KMS-11 (cell line): ENCODE measurements around the gene RAPGEF6.

ENCODE experiments used
- H2AFZ ChIP-seq: fragments of 200-600 bp; sonication (generic); 2 replicates; pipeline ENCODE4 v1.6.1; 2016; ENCODE audit warnings: antibody characterized with exemption, mixed run types, low read depth
- H3K27ac ChIP-seq: fragments of 200-600 bp; sonication (generic); 2 replicates; pipeline ENCODE4 v1.6.1; 2016; ENCODE audit warnings: mild to moderate bottlenecking, mixed run types
- H3K27me3 ChIP-seq: fragments of 200-600 bp; sonication (generic); 2 replicates; pipeline ENCODE4 v1.6.1; 2017; ENCODE audit warnings: mild to moderate bottlenecking, low read depth, mixed run types, moderate library complexity; ENCODE audit not compliant: insufficient read depth
- H3K36me3 ChIP-seq: fragments of 200-600 bp; sonication (generic); 2 replicates; pipeline ENCODE4 v1.6.1; 2017; ENCODE audit warnings: mild to moderate bottlenecking, mixed run types; ENCODE audit not compliant: insufficient read depth
- H3K4me1 ChIP-seq: fragments of 200-600 bp; sonication (generic); 2 replicates; pipeline ENCODE4 v1.6.1; 2016; ENCODE audit warnings: mild to moderate bottlenecking, low read depth, mixed run types; ENCODE audit not compliant: poor library complexity, severe bottlenecking
- H3K4me2 ChIP-seq: fragments of 200-600 bp; sonication (generic); 2 replicates; pipeline ENCODE4 v1.7.0; 2016; ENCODE audit warnings: mild to moderate bottlenecking, mixed run types
- H3K4me3 ChIP-seq: fragments of 200-600 bp; sonication (generic); IDR thresholded peaks from 2 replicates; pipeline ENCODE4 v1.6.1; 2017; ENCODE audit warnings: low read depth, low read length, mixed read lengths; ENCODE audit not compliant: insufficient read depth
- H3K79me2 ChIP-seq: fragments of 200-600 bp; sonication (generic); 2 replicates; pipeline ENCODE4 v1.6.1; 2016; ENCODE audit warnings: low read depth, mixed run types; ENCODE audit not compliant: insufficient read depth
- H3K9ac ChIP-seq: fragments of 200-600 bp; sonication (generic); 2 replicates; pipeline ENCODE4 v1.6.1; 2016; ENCODE audit warnings: mild to moderate bottlenecking, mixed run types
- H4K20me1 ChIP-seq: fragments of 200-600 bp; sonication (generic); 2 replicates; pipeline ENCODE4 v1.6.1; 2016; ENCODE audit warnings: mild to moderate bottlenecking, mixed run types; ENCODE audit not compliant: insufficient read depth
- CTCF ChIP-seq: fragments of 200-600 bp; sonication (generic); conservative IDR thresholded peaks from 2 replicates; pipeline ENCODE4 v1.6.1; 2017; ENCODE audit warnings: low read depth, mild to moderate bottlenecking, antibody characterized with exemption, low read length, moderate library complexity, mixed read lengths

RAPGEF6 gene

GRCh38 chr5:131545845-131546244 is 89.2 kb downstream of the RAPGEF6 start:
- H3K4me2 ChIP-seq: no peak overlapping the region
- H3K79me2 ChIP-seq: no peaks in the 10 kb centered on the region
- H3K9ac ChIP-seq: no peak overlapping the region
- no peaks in the 10 kb centered on the region for H4K20me1 ChIP-seq
- TF ChIP-seq CTCF: no peak
- H3K27me3 ChIP-seq: no peaks in the 10 kb centered on the region
- no peaks in the 10 kb centered on the region for H3K36me3 ChIP-seq
- H3K4me3 ChIP-seq: no peak overlapping the region
- no peak overlapping the region for H3K27ac ChIP-seq
- no peaks in the 10 kb centered on the region for H3K4me1 ChIP-seq
- no peak overlapping the region for H2AFZ ChIP-seq

GRCh38 chr5:131542723-131543122 is 92.3 kb downstream of the RAPGEF6 start:
- Histone ChIP-seq H3K27ac (no peak overlapping the region), H3K9ac (no peak overlapping the region), H3K79me2 (no peaks in the 10 kb centered on the region), H3K36me3 (no peaks in the 10 kb centered on the region), H4K20me1 (no peaks in the 10 kb centered on the region), H3K4me3 (no peak overlapping the region), H2AFZ (no peak overlapping the region), H3K27me3 (no peaks in the 10 kb centered on the region), H3K4me1 (peaks cover 2% of the 10 kb centered on the region), H3K4me2 (no peak overlapping the region)
- TF ChIP-seq CTCF: no peak

- Histone ChIP-seq H3K4me1 (peaks cover 11% of the 10 kb centered on the region), H3K4me3 (no peak overlapping the region), H3K27ac (no peak overlapping the region), H3K4me2 (no peak overlapping the region), H2AFZ (no peak overlapping the region), H4K20me1 (no peaks in the 10 kb centered on the region), H3K79me2 (no peaks in the 10 kb centered on the region), H3K27me3 (no peaks in the 10 kb centered on the region), H3K9ac (no peak overlapping the region), H3K36me3 (no peaks in the 10 kb centered on the region)
- TF ChIP-seq CTCF: no peak
These were observed 93.3 kb downstream of the RAPGEF6 start for GRCh38 chr5:131541762-131542161.

GRCh38 chr5:131541071-131541470 is 94.0 kb downstream of the RAPGEF6 start:
- Histone ChIP-seq H3K27ac (no peak overlapping the region), H3K79me2 (no peaks in the 10 kb centered on the region)

More at GRCh38 chr5:131541071-131541470, 94.0 kb downstream of the RAPGEF6 start:
- Histone ChIP-seq H3K4me1 (peaks cover 18% of the 10 kb centered on the region), H3K36me3 (no peaks in the 10 kb centered on the region), H3K9ac (no peak overlapping the region), H2AFZ (no peak overlapping the region), H4K20me1 (no peaks in the 10 kb centered on the region), H3K4me3 (no peak overlapping the region), H3K27me3 (no peaks in the 10 kb centered on the region), H3K4me2 (no peak overlapping the region)
- TF ChIP-seq CTCF: no peak
